ENCODE results near the gene RHPN2.
"Not testable (repeated sequence)": the region's sequence is repeated elsewhere in the genome, so short reads cannot be mapped to it uniquely, and the experiment has no call there.

The RHPN2 gene

DNA sequence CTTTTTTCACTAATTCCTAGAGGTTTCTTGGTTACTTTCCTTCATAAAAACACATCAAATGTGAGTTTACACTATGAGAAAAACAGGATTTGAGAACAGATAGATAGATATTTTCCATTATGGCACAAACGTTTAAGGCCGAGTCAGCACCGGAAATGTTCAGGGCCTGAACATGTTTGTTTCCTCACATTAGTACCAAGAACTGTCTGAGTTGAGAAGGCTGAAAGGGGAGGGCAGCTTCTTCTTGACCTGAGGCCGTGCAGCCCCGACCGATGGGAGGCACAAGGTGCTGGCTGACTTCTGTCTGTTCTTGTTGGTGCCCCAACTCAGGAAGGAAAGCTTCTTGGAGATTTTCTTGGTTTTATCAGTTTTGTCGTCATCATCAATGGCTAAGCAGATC, 84.9 kb downstream of the RHPN2 start:
- in situ Hi-C loops (cut with MboI; ENCODE audit: low sequenced_read_pairs) = not testable (repeated sequence)

DNA sequence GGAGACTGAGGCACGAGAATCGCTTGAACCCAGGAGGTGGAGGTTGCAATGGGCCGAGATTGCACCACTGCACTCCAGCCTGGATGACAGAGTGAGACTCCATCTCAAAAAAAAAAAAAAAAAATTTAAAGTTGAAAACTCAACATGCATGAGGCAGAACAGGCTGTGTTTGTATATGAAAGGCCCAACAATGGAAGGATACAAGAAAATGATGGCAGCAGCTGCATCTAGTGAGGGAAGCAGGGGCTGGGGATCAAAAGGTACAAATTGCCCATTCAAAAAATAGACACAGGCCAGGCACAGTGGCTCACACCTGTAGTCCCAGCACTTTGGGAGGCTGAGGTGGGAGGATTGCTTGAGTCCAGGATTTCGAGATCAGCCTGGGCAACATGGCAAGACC, 86.9 kb downstream of the RHPN2 start:
- in situ Hi-C loops (cut with MboI; ENCODE audit: low sequenced_read_pairs) = not testable (repeated sequence)

DNA sequence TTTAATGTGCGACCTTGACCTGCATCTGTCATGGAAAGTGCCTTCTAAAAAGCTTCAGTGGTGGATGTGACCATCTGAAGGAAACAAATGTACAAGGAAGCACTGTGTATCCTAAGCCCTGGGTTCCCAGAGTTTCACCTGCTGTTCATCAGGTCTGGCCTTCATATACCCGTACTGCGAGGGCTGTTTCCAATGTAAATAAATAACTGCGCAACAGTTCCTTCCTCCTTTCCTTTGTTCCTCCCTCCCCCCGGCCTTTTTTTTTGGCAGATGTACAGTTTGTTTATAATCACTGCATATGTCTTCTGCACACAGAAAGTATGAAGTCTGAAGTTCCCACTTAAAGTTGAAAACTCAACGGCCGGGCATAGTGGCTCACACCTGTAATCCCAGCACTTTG, 87.4 kb downstream of the RHPN2 start:
- in situ Hi-C loops (cut with MboI; ENCODE audit: low sequenced_read_pairs) = no loop called here

DNA sequence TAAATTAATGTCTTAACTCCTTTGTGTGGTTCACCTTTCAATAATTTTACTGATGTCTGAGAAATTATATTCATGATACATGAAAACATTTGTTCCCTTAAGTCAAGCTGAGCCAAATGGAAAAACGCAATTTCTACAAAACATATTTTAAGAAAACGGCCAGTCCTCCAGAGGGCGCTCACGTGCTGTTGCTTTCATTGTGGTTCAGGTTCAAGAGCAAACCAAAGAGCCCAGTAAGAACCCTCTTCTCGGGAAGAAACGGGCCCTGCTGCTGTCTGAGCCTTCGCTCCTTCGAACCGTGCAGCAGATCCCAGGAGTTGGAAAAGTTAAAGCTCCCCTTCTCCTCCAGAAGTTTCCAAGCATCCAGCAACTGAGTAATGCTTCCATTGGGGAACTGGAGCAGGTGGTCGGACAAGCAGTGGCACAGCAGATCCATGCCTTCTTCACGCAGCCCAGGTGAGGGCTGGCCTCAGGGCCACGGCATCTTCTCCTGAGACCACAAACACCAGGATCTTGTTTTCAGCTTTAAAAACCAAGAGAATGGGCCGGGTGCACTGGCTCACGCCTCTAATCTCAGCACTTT, 88.4 kb downstream of the RHPN2 start:
- in situ Hi-C loops (cut with MboI; ENCODE audit: low sequenced_read_pairs) = no loop called here

DNA sequence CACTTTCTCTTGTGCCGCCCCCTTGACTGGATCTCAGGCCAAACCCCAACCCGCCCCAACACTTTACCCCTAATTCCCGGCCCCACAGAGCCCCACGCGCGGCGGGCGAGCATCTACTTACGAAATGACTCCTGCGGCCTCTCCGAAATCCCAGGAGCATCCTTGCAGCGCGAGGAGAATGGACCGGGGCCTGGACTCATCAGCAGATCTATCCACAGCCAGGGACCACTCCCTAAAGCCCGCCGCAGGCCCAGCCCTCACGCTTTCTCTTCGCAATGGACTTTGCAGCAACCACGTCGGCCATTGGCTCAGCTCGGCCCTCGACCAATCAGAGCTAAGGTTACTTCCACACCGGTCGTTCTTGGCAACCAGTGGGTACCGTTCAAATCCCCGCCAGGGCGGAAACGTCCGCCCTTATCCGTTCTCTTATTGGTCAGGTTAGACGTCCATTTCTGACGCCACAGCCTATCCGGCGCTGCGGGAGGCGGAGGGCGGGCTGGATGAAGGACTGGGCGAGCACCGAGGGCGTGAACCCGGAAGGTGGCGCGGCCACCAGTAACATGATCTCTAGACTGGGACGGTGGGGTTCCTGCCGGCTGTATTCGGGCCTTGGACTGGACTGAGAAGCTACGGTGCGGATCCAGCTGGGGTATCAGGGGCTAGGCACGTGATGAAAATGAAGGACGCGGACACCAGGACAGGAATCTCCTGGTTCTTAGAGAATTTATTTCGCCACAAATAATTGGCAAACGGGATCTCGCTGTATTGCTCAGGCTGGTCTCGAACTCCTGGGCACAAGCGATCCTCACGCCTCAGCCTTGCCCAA, 92.8 kb downstream of the RHPN2 start, which contains the start of the genes CEP89 and FAAP24:
Gene CEP89, minus strand, starts transcription at position 244 of the 826 bp plus-strand sequence. Its CDS starts 84 bp downstream, at position 160.
Gene FAAP24, plus strand, starts transcription at position 528 of the 826 bp plus-strand sequence. CDS start 955 bp downstream, outside the sequence.
- in situ Hi-C loops (cut with MboI; ENCODE audit: low sequenced_read_pairs) = no loop called here

DNA sequence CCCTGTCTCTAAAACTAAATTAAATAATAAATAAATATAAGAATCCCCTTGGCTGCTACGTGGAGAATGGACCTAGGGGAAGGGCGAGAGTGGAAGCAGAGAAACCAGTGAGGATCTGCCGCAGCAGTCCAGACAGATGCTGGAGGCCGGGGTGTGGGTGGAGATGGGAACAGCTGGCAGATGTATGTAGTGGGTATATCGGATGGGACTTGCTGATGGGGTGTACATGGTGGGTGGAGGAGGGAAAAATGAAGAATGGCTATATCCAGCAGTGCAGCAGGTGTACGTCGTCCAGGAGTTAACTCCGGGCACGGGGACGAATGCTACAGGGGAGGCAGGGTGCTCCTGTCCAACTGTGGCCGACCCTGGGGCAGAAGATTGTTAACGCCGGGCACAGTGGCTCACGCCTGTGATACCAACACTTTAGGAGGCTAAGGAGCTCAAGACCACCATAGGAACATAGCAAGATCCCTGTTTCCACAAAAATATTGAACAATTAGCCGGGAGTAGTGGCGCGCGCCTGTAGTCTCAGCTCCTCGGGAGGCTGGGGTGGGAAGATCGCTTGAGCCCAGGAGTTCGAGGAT, 93.6 kb downstream of the RHPN2 start:
- in situ Hi-C loops (cut with MboI; ENCODE audit: low sequenced_read_pairs) = no loop called here

DNA sequence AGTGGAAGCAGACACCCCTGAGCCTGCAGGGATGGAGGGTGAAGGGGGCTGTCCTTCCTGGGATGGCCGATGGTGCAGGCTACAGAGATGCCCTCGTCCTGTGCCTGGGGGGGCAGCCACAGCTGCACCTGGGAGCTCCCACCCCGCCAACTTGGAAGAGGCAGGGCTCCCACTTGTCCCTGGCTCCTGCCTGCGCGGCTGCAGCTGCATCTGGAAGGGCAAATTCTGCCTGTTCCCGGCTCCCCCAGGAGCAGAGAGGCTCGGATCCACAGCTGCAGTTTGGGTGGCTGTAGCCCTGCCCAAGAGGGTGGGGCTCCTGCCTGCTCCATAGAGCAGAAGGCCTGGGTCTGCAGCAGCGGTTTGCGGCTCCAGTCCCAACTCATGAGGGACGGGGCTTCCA, 95.1 kb downstream of the RHPN2 start:
- in situ Hi-C loops (cut with MboI; ENCODE audit: low sequenced_read_pairs) = no loop called here

DNA sequence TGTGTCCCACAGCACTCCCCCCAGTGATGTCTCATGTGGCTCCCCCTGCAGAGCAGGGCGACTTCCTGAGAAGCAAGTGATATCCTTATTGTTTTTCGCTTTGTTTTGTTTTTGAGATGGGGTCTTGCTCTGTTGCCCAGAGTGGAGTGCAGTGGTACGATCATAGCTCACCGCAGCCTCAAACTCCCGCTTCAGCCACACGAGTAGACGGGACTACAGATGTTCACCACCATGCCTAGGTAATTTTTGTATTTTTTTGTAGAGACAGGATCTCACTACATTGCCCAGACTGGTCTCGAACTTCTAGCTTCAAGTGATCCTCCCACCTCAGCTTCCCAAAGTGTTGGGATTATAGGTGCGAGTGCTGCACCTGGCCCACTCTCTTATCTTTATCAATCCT, 97.9 kb downstream of the RHPN2 start:
- in situ Hi-C loops (cut with MboI; ENCODE audit: low sequenced_read_pairs) = no loop called here

- in situ Hi-C loops (cut with MboI; ENCODE audit: low sequenced_read_pairs) = no loop called here
Measured at GRCh38 chr19:32945260-32945659, 119.4 kb downstream of the RHPN2 start.

- in situ Hi-C loops (cut with MboI; ENCODE audit: low sequenced_read_pairs) = not testable (repeated sequence)
Measured at GRCh38 chr19:32941273-32941672, 123.4 kb downstream of the RHPN2 start.

GRCh38 chr19:32936065-32936464, 128.6 kb downstream of the RHPN2 start:
- in situ Hi-C loops (cut with MboI; ENCODE audit: low sequenced_read_pairs) = no loop called here

DNA sequence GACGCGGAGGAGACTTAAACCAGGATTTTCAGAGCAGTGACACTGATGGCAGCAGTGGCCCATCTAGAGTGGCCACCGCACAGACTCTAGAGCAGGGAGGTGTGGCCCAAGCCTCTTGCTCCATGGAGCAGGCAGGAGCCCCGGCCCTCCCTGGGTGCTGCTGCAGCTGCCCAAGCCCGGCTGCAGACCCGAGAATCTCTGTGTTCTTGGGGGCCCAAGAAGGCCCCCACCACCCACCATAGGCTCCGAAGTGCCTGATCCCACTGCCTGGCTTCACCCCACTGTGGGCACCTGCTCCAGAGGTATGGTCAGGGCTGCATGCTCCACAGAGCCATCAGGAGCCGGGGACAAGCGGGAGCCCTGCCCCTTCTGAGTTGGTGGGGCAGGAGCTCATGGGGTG, 129.1 kb downstream of the RHPN2 start:
- in situ Hi-C loops (cut with MboI; ENCODE audit: low sequenced_read_pairs) = no loop called here

DNA sequence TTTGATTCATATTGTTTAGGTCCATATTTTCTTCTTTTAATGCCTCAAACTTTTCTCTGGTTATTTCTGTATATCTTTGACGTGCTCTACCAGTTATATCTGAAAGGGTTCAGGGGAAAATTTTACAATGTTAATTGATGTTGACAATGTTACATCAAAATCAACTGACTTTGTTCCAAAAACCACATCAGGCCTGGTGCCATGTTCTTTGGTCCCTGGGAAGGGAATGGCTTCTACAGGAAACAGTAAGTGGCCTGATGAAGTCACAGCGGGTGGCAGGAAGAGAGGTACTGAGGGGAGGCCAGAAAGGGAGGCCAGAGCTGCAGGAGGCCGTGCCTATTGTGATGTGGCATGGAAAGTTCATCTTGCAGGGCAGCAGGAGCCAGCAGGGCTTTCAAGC, 131.1 kb downstream of the RHPN2 start:
- in situ Hi-C loops (cut with MboI; ENCODE audit: low sequenced_read_pairs) = no loop called here

DNA sequence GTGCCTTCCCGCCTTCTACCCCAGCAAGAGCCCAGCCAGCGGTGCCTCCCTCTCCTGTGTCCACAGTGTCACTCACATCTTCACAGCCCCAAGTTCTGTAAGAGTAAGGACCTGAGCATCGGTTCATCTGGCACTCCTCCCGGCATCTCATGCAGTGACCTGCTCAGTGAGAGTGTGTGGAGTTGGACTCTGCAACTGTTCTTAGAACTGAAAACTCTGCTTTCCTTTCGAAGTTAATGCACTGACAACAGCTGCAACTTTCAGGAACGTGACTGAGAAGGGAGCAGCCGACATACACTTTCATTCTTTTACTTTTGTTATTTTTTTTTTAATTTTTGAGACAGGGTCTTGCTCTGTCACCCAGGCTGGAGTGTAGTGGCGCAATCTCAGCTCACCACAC, 134.1 kb downstream of the RHPN2 start:
- in situ Hi-C loops (cut with MboI; ENCODE audit: low sequenced_read_pairs) = no loop called here

GRCh38 chr19:32928806-32929205, 135.9 kb downstream of the RHPN2 start:
- in situ Hi-C loops (cut with MboI; ENCODE audit: low sequenced_read_pairs) = no loop called here
